DND-41 (cell line): ENCODE measurements around the gene CHIT1.

ENCODE experiments used
- ATAC-seq: fragments of 200-7000 bp; cut with Tn5 transposase; 3 replicates; pipeline ENCODE4 v1.9.1; 2021; ENCODE audit warnings: low read depth; ENCODE audit not compliant: insufficient read depth
- DNase-seq: peaks from one replicate; pipeline ENCODE4 v3.0.0-alpha.2; 2020
- H2AFZ ChIP-seq: 2 replicates; pipeline ENCODE4 v1.6.0; 2012; ENCODE audit warnings: low read depth, low read length
- H3K27ac ChIP-seq: 2 replicates; pipeline ENCODE4 v1.5.1; 2012; ENCODE audit warnings: low read length, inconsistent platforms
- H3K27me3 ChIP-seq: fragments of 200-600 bp; sonication (generic); 2 replicates; pipeline ENCODE4 v1.6.0; 2012; ENCODE audit warnings: low read length, mild to moderate bottlenecking, inconsistent platforms; ENCODE audit not compliant: insufficient read depth, poor library complexity
- H3K36me3 ChIP-seq: 2 replicates; pipeline ENCODE4 v1.5.1; 2012; ENCODE audit warnings: low read length, inconsistent platforms; ENCODE audit not compliant: insufficient read depth
- H3K4me1 ChIP-seq: 2 replicates; pipeline ENCODE4 v1.5.1; 2012; ENCODE audit warnings: mild to moderate bottlenecking, low read length; ENCODE audit not compliant: insufficient read depth
- H3K4me2 ChIP-seq: 2 replicates; pipeline ENCODE4 v1.6.0; 2012; ENCODE audit warnings: mild to moderate bottlenecking, moderate library complexity, low read length, inconsistent platforms; ENCODE audit not compliant: insufficient read depth
- H3K4me3 ChIP-seq, 2 experiments: fragments of 200-600 bp in 1 of 2; shearing (Covaris generic) in 1 of 2; 2 replicates each; pipeline ENCODE4 v1.5.1; 2012 to 2016; ENCODE audit warnings: inconsistent platforms in 2 of 2, low read length in 2 of 2, mild to moderate bottlenecking in 2 of 2, low read depth in 1 of 2, moderate library complexity in 1 of 2
- H3K79me2 ChIP-seq: 2 replicates; pipeline ENCODE4 v1.6.0; 2012; ENCODE audit warnings: low read length, inconsistent platforms; ENCODE audit not compliant: insufficient read depth
- H3K9ac ChIP-seq: 2 replicates; pipeline ENCODE4 v1.6.0; 2012; ENCODE audit warnings: low read depth, mild to moderate bottlenecking, inconsistent platforms, low read length, moderate library complexity
- H3K9me3 ChIP-seq: 2 replicates; pipeline ENCODE4 v1.5.1; 2012; ENCODE audit warnings: low read length, moderate library complexity, mild to moderate bottlenecking, inconsistent platforms; ENCODE audit not compliant: insufficient read depth, severe bottlenecking
- H4K20me1 ChIP-seq: 2 replicates; pipeline ENCODE4 v1.6.0; 2012; ENCODE audit warnings: low read length; ENCODE audit not compliant: insufficient read depth
- CTCF ChIP-seq: IDR thresholded peaks from 2 replicates; pipeline ENCODE4 v1.5.1; 2012; ENCODE audit warnings: borderline replicate concordance, low read length, moderate library complexity, mild to moderate bottlenecking; ENCODE audit not compliant: poor library complexity, severe bottlenecking; ENCODE audit errors: extremely low read depth
- EZH2 ChIP-seq: IDR thresholded peaks from 3 replicates; pipeline ENCODE4 v1.6.1; 2012; ENCODE audit warnings: borderline replicate concordance, low read depth, mild to moderate bottlenecking, moderate library complexity, low read length, inconsistent platforms; ENCODE audit not compliant: severe bottlenecking

Gene CHIT1

GRCh38 chr1:203215573-203215972 lies 13.9 kb downstream of the CHIT1 start:
- no peak for TF ChIP-seq CTCF
- no peak for TF ChIP-seq EZH2
- ATAC-seq (peak; percentile 76), DNase-seq (peak; percentile 60)
- Histone ChIP-seq H3K4me1 (peaks cover 14% of the 10 kb centered on the region), H3K9ac (no peak overlapping the region), H3K36me3 (no peaks in the 10 kb centered on the region), H4K20me1 (peaks cover 7% of the 10 kb centered on the region; the same call in 1 of the 2 replicates), H3K4me2 (no peak overlapping the region), H3K9me3 (no peaks in the 10 kb centered on the region), H3K27ac (no peak overlapping the region), H3K4me3 (no peak overlapping the region), H2AFZ (no peak overlapping the region), H3K79me2 (no peaks in the 10 kb centered on the region), H3K27me3 (peaks cover 10% of the 10 kb centered on the region)

- TF ChIP-seq EZH2 (no peak), CTCF (no peak)
- Histone ChIP-seq H3K4me1 (peaks cover 14% of the 10 kb centered on the region), H3K4me3 (no peak overlapping the region), H3K4me2 (no peak overlapping the region), H3K36me3 (no peaks in the 10 kb centered on the region), H3K9ac (no peak overlapping the region), H2AFZ (no peak overlapping the region), H4K20me1 (peaks cover 7% of the 10 kb centered on the region; the same call in 1 of the 2 replicates), H3K79me2 (no peaks in the 10 kb centered on the region), H3K27me3 (peaks cover 3% of the 10 kb centered on the region), H3K9me3 (no peaks in the 10 kb centered on the region), H3K27ac (no peak overlapping the region)
- no peak for ATAC-seq
- no peak for DNase-seq
Measured at GRCh38 chr1:203214871-203215270, 14.6 kb downstream of the CHIT1 start.

- peaks cover 7% of the 10 kb centered on the region; the same call in 1 of the 2 replicates for H4K20me1 ChIP-seq
- H2AFZ ChIP-seq = no peak overlapping the region
- H3K27ac ChIP-seq = no peak overlapping the region
- TF ChIP-seq EZH2 = no peak
- TF ChIP-seq CTCF = no peak
- ATAC-seq (no peak), DNase-seq (no peak)
- H3K4me2 ChIP-seq = no peak overlapping the region
- H3K4me1 ChIP-seq = peaks cover 14% of the 10 kb centered on the region
- no peaks in the 10 kb centered on the region for H3K79me2 ChIP-seq
- H3K9me3 ChIP-seq = no peaks in the 10 kb centered on the region
- no peak overlapping the region for H3K9ac ChIP-seq
- no peaks in the 10 kb centered on the region for H3K36me3 ChIP-seq
- no peak overlapping the region for H3K4me3 ChIP-seq
- H3K27me3 ChIP-seq = no peaks in the 10 kb centered on the region
Measured at GRCh38 chr1:203213126-203213525, 16.3 kb downstream of the CHIT1 start.

- DNase-seq = no peak
- TF ChIP-seq CTCF (no peak), EZH2 (no peak)
- Histone ChIP-seq H3K4me3 (no peak overlapping the region), H3K4me1 (peaks cover 14% of the 10 kb centered on the region), H3K9ac (no peak overlapping the region), H3K36me3 (no peaks in the 10 kb centered on the region), H3K27ac (no peak overlapping the region), H2AFZ (no peak overlapping the region), H3K27me3 (no peaks in the 10 kb centered on the region), H4K20me1 (peaks cover 3% of the 10 kb centered on the region; the same call in 1 of the 2 replicates), H3K4me2 (no peak overlapping the region), H3K9me3 (no peaks in the 10 kb centered on the region), H3K79me2 (no peaks in the 10 kb centered on the region)
- no peak for ATAC-seq
Measured at GRCh38 chr1:203211812-203212211, 17.7 kb downstream of the CHIT1 start.
